NT2/D1 (cell line): Measurements from ENCODE around the gene LSM14B.

Experiments used
- DNase-seq: peaks from one replicate; pipeline ENCODE4 v3.0.0-alpha.2; 2011; ENCODE audit warnings: low read depth, low spot score
- H3K27me3 ChIP-seq: 2 replicates; pipeline ENCODE4 v1.6.0; 2011; ENCODE audit warnings: mild to moderate bottlenecking; ENCODE audit not compliant: insufficient read length, insufficient read depth
- H3K36me3 ChIP-seq: 2 replicates; pipeline ENCODE4 v1.6.1; 2011; ENCODE audit warnings: mild to moderate bottlenecking, low read length, mixed read lengths; ENCODE audit not compliant: insufficient read depth, insufficient read length
- H3K4me1 ChIP-seq: 2 replicates; pipeline ENCODE4 v1.5.1; 2011; ENCODE audit not compliant: insufficient read depth, insufficient read length
- H3K4me3 ChIP-seq: 2 replicates; pipeline ENCODE4 v1.5.1; 2011; ENCODE audit warnings: low read depth; ENCODE audit not compliant: insufficient read length
- H3K9ac ChIP-seq: 2 replicates; pipeline ENCODE4 v1.6.0; 2011; ENCODE audit warnings: low read depth; ENCODE audit not compliant: insufficient read length
- H3K9me3 ChIP-seq: 2 replicates; pipeline ENCODE4 v1.5.1; 2011; ENCODE audit warnings: mild to moderate bottlenecking, low read length; ENCODE audit not compliant: insufficient read depth
- SUZ12 ChIP-seq: IDR thresholded peaks from 2 replicates; pipeline ENCODE4 v1.6.1; 2011; ENCODE audit not compliant: insufficient read length, insufficient read depth; ENCODE audit errors: extremely low read depth
- YY1 ChIP-seq: IDR thresholded peaks from 2 replicates; pipeline ENCODE4 v1.6.1; 2011; ENCODE audit not compliant: insufficient read length, insufficient read depth
- ZNF274 ChIP-seq: IDR thresholded peaks from 2 replicates; pipeline ENCODE4 v1.6.1; 2011; ENCODE audit warnings: mild to moderate bottlenecking, low read depth, low read length

Gene LSM14B

GRCh38 chr20:62141397-62142251, 19.3 kb downstream of the LSM14B start:
- peak overlapping the region; percentile 86 for H3K4me3 ChIP-seq
- H3K9ac ChIP-seq = peak overlapping the region; percentile 96
- TF ChIP-seq YY1 (no peak), SUZ12 (no peak), ZNF274 (no peak)
- peaks cover 73% of the 10 kb centered on the region for H3K36me3 ChIP-seq
- no peaks in the 10 kb centered on the region for H3K9me3 ChIP-seq
- H3K4me1 ChIP-seq = peaks cover 15% of the 10 kb centered on the region
- DNase-seq = no peak
- peaks cover 11% of the 10 kb centered on the region for H3K27me3 ChIP-seq

DNA sequence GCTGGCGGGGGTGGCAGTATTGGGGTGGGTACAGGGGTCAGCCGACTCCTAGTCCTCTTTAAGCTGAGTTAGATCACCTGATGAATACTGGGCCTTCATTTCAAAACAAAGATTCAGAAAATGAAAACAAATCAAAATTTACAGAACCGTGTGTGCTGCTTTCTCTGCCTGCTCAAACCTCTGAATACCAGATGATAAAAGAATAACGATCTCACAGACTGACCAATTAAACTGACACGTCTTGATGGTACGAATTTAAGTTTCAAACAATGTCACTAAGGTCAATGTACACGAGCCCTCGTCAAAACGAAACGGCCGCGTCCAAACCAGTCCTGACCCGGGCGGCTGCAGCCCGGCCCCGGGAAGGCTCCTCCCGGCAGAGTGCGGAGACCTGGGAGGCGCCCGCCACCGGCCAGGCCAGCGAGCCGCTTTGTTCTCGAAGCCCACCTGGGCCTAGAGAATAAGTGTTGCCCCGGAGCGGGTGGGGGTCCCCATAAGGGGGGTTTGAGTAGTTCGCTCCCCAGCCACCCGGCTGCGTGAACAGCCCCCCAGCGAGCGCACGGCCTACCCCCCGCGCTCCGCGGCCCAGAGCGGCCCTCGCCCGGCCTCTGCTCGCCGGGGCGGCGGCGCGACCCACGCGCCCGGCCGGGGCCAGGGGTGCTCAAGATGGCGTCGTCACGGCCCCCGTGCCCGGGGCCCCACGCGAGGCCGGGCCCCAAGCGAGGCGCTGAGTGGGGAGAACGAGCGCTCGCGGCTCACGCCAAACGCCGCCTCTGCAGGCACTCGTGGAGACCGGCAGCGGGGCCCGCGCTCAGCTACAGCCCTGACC, 20.2 kb downstream of the LSM14B start:
- Histone ChIP-seq H3K9me3 (no peaks in the 10 kb centered on the region), H3K36me3 (peaks cover 68% of the 10 kb centered on the region), H3K4me1 (peaks cover 20% of the 10 kb centered on the region), H3K27me3 (peaks cover 11% of the 10 kb centered on the region), H3K4me3 (peak overlapping the region; percentile 86), H3K9ac (peak overlapping the region; percentile 96)
- DNase-seq = no peak
- TF ChIP-seq YY1 (no peak), SUZ12 (no peak), ZNF274 (no peak)

DNA sequence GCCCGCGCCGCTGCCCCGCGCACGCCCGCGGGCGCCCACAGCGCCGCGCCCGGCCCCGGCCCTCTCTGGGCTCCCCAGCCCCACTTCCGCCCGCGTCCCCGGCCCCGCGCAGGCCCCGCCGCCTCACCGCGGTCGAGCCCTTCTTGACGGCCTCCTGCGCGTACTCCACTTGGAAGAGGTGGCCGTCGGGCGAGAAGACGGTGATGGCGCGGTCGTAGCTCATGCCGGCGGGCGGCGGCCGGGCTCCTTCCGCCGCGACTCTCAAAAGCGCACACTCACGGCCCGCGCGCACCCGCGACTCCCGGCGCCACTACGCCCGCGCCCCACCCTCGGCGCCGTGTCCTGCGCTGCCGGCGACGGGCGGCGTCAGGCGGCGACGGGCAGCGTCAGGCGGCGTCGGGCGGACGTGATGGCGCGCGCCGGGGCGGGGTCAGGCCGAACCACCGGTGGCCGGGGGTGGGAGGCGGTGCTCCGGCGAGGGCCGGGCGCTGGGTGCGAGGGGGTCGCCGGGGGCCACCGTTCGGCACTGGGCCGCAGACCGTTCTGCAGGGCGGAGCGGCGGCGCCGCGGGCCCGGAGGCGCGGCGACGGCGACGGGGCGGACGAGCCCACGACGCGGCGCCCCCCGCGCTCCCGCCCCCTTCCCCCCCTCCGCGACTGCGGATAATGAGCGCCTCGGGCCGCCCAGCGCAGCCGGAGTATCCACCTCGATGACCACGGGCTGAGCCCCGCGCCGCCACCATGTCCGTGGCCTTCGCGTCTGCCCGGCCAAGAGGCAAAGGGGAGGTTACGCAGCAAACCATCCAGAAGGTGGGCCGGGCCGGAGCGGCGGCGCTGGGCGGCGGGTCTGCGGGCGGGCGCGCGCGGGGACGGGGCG, 21.0 kb downstream of the LSM14B start, which contains the start of the genes PSMA7 and SS18L1:
Gene PSMA7, minus strand, starts transcription at position 314 of the 876 bp plus-strand sequence. Its CDS starts 91 bp downstream, at position 223.
Gene SS18L1, plus strand, starts transcription at position 689 of the 876 bp plus-strand sequence. Its CDS starts 52 bp downstream, at position 741.
- DNase-seq = peak; percentile 86
- peaks cover 11% of the 10 kb centered on the region for H3K27me3 ChIP-seq
- no peaks in the 10 kb centered on the region for H3K9me3 ChIP-seq
- H3K4me1 ChIP-seq = peaks cover 20% of the 10 kb centered on the region
- peak within 1 kb of the TSS; percentile 96 for H3K9ac ChIP-seq
- peak within 1 kb of the TSS; percentile 86 for H3K4me3 ChIP-seq
- TF ChIP-seq ZNF274 (no peak), SUZ12 (no peak), YY1 (no peak)
- H3K36me3 ChIP-seq = peaks cover 61% of the 10 kb centered on the region

GRCh38 chr20:62143957-62144825, 21.9 kb downstream of the LSM14B start:
- DNase-seq = no peak
- H3K4me1 ChIP-seq = peaks cover 28% of the 10 kb centered on the region
- peaks cover 56% of the 10 kb centered on the region for H3K36me3 ChIP-seq

DNA sequence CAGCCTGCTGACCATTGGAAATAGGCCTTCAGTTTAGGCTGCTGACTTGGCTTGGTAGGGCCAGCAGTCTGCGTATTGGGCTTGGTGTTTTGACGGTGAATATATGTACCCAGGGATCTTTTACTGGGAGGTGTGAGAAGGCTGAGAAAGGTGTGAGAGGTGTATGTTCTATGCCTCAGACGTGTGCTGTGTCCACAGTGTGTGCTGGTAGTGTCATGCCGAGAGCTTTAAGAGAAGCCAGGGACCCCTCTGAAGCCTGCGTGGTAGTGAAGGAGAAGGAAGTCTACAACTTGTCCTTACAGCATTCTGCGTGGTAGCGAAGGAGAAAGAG, 23.4 kb downstream of the LSM14B start:
- no peaks in the 10 kb centered on the region for H3K9me3 ChIP-seq
- peaks cover 50% of the 10 kb centered on the region for H3K36me3 ChIP-seq
- no peak for TF ChIP-seq SUZ12
- TF ChIP-seq ZNF274 = no peak
- TF ChIP-seq YY1 = no peak
- H3K4me1 ChIP-seq = peaks cover 24% of the 10 kb centered on the region
- H3K27me3 ChIP-seq = peaks cover 11% of the 10 kb centered on the region
- no peak overlapping the region for H3K9ac ChIP-seq
- DNase-seq = no peak
- no peak overlapping the region for H3K4me3 ChIP-seq

More at GRCh38 chr20:62143957-62144825, 21.9 kb downstream of the LSM14B start:
- peak overlapping the region; percentile 90 for H3K9ac ChIP-seq
- peaks cover 11% of the 10 kb centered on the region for H3K27me3 ChIP-seq
- no peak for TF ChIP-seq YY1
- no peak for TF ChIP-seq SUZ12
- TF ChIP-seq ZNF274 = no peak
- no peaks in the 10 kb centered on the region for H3K9me3 ChIP-seq
- peak overlapping the region; percentile 86 for H3K4me3 ChIP-seq

DNA sequence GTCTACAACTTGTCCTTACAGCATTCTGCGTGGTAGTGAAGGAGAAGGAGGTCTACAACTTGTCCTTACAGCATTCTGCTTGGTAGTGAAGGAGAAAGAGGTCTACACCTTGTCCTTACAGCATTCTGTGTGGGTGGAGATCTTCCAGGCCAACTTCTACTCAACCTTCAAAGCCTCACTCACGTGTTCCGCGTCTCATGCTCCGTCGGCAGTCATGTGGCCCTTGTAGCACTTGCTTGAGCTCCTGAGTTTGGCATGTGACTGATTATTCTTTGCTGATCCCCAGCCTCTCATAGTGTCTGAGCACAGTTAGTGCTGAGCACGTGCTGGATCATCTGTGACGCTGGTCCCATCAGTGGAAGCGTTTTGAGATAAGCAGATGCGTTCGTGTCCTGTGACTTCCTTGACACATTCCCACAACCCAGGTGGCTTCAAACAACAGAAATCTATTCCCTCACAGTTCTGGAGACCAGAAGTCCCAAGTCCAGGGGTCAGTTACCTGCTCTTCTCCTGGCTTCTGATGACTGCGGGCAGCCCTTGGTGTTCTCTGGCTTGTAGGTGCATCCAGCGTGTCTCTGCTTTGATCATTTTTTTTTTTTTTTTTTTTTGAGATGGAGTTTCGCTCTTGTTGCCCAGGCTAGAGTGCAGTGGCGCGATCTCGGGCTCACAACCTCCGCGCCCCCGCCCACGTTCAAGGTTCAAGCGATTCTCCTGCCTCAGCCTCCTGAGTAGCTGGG, 23.9 kb downstream of the LSM14B start:
- no peak overlapping the region for H3K9ac ChIP-seq
- DNase-seq = no peak

More for the DNA sequence above, 23.9 kb downstream of the LSM14B start:
- peaks cover 50% of the 10 kb centered on the region for H3K36me3 ChIP-seq
- peaks cover 22% of the 10 kb centered on the region for H3K4me1 ChIP-seq
- no peaks in the 10 kb centered on the region for H3K9me3 ChIP-seq
- peaks cover 11% of the 10 kb centered on the region for H3K27me3 ChIP-seq
- TF ChIP-seq SUZ12 (no peak), YY1 (no peak), ZNF274 (no peak)
- H3K4me3 ChIP-seq = no peak overlapping the region
